Measurements from ENCODE around the gene PROX2.

- TF ChIP-seq CTCF (conservative IDR thresholded peaks at IDR 0.05) = no peak
- no peak for TF ChIP-seq EZH2 (IDR thresholded peaks at IDR 0.05; ENCODE audit: low read depth)
Observed at GRCh38 chr14:74841230-74842207, 34.4 kb downstream of the PROX2 start.
